ENCODE results near the gene C2CD3.
"Not testable (repeated sequence)": the region's sequence is repeated elsewhere in the genome, so short reads cannot be mapped to it uniquely, and the experiment has no call there.

Gene C2CD3

GRCh38 chr11:74159642-74160041 is 11.2 kb downstream of the C2CD3 start:
- no peak for DNase-seq

GRCh38 chr11:74157169-74157568 is 13.6 kb downstream of the C2CD3 start:
- no peak for DNase-seq

- DNase-seq: no peak
Observed at GRCh38 chr11:74154620-74155281, 16.1 kb downstream of the C2CD3 start.

GRCh38 chr11:74153224-74153623 is 17.6 kb downstream of the C2CD3 start:
- DNase-seq: no peak

GRCh38 chr11:74147199-74147929 is 23.4 kb downstream of the C2CD3 start:
- DNase-seq: no peak

- DNase-seq: no peak
Observed at GRCh38 chr11:74144592-74144991, 26.2 kb downstream of the C2CD3 start.

- no peak for DNase-seq
Observed at GRCh38 chr11:74142624-74143023, 28.2 kb downstream of the C2CD3 start.

GRCh38 chr11:74141908-74142307 is 28.9 kb downstream of the C2CD3 start:
- DNase-seq: no peak

GRCh38 chr11:74141241-74141695 is 29.5 kb downstream of the C2CD3 start:
- DNase-seq: no peak

- not testable (repeated sequence) for DNase-seq
Observed at GRCh38 chr11:74139919-74140431, 30.8 kb downstream of the C2CD3 start.

- no peak for DNase-seq
Observed at GRCh38 chr11:74139151-74139918, 31.5 kb downstream of the C2CD3 start.

GRCh38 chr11:74138572-74138971 is 32.2 kb downstream of the C2CD3 start:
- DNase-seq: peak in 3 of 51 donors; percentile 4 to 23 (median 9)

- no peak for DNase-seq
Observed at GRCh38 chr11:74138021-74138420, 32.8 kb downstream of the C2CD3 start.

GRCh38 chr11:74135127-74135840 is 35.5 kb downstream of the C2CD3 start:
- no peak for DNase-seq

- no peak for DNase-seq
Observed at GRCh38 chr11:74134661-74135060, 36.1 kb downstream of the C2CD3 start.

- DNase-seq: no peak
Observed at GRCh38 chr11:74133436-74133835, 37.4 kb downstream of the C2CD3 start.

GRCh38 chr11:74132833-74133232 is 38.0 kb downstream of the C2CD3 start:
- no peak for DNase-seq

- DNase-seq: not testable (repeated sequence)
Observed at GRCh38 chr11:74129121-74129520, 41.7 kb downstream of the C2CD3 start.

GRCh38 chr11:74123008-74123448 is 47.8 kb downstream of the C2CD3 start:
- DNase-seq: no peak

GRCh38 chr11:74121804-74122203 is 49.0 kb downstream of the C2CD3 start:
- no peak for DNase-seq

All from hypothalamus (tissue), 51 donors.